ENCODE results near the gene FAM169A.
"Not testable (repeated sequence)": the region's sequence is repeated elsewhere in the genome, so short reads cannot be mapped to it uniquely, and the experiment has no call there.

Gene FAM169A

GRCh38 chr5:74892921-74893320 is 26.7 kb upstream of the FAM169A start:
- DNase-seq: no peak
- Histone ChIP-seq H3K9me3 (ENCODE audit: control insufficient read depth, low read length) (no peaks in the 10 kb centered on the region), H3K27me3 (replicated peaks; ENCODE audit: control insufficient read depth, insufficient read depth, low read length, poor library complexity, severe bottlenecking) (no peaks in the 10 kb centered on the region), H3K27ac (ENCODE audit: insufficient read depth, low read length, poor library complexity, severe bottlenecking) (no peak overlapping the region), H3K36me3 (ENCODE audit: control insufficient read depth, insufficient read depth, low read length) (no peaks in the 10 kb centered on the region), H3K4me1 (ENCODE audit: control insufficient read depth, insufficient read depth, low read length, poor library complexity, severe bottlenecking) (no peaks in the 10 kb centered on the region), H3K4me3 (ENCODE audit: insufficient read depth, low read depth, low read length, poor library complexity, severe bottlenecking) (no peak overlapping the region)

- Histone ChIP-seq H3K27ac (ENCODE audit: insufficient read depth, low read length, poor library complexity, severe bottlenecking) (no peak overlapping the region), H3K9me3 (ENCODE audit: control insufficient read depth, low read length) (no peaks in the 10 kb centered on the region), H3K4me1 (ENCODE audit: control insufficient read depth, insufficient read depth, low read length, poor library complexity, severe bottlenecking) (no peaks in the 10 kb centered on the region), H3K36me3 (ENCODE audit: control insufficient read depth, insufficient read depth, low read length) (no peaks in the 10 kb centered on the region), H3K4me3 (ENCODE audit: insufficient read depth, low read depth, low read length, poor library complexity, severe bottlenecking) (no peak overlapping the region), H3K27me3 (replicated peaks; ENCODE audit: control insufficient read depth, insufficient read depth, low read length, poor library complexity, severe bottlenecking) (no peaks in the 10 kb centered on the region)
- DNase-seq: no peak
Measured at GRCh38 chr5:74889523-74890105, 23.4 kb upstream of the FAM169A start.

- Histone ChIP-seq H3K4me1 (ENCODE audit: control insufficient read depth, insufficient read depth, low read length, poor library complexity, severe bottlenecking) (no peaks in the 10 kb centered on the region), H3K4me3 (ENCODE audit: insufficient read depth, low read depth, low read length, poor library complexity, severe bottlenecking) (no peak overlapping the region), H3K36me3 (ENCODE audit: control insufficient read depth, insufficient read depth, low read length) (no peaks in the 10 kb centered on the region), H3K9me3 (ENCODE audit: control insufficient read depth, low read length) (no peaks in the 10 kb centered on the region), H3K27me3 (replicated peaks; ENCODE audit: control insufficient read depth, insufficient read depth, low read length, poor library complexity, severe bottlenecking) (no peaks in the 10 kb centered on the region), H3K27ac (ENCODE audit: insufficient read depth, low read length, poor library complexity, severe bottlenecking) (no peak overlapping the region)
- no peak for DNase-seq
Measured at GRCh38 chr5:74888117-74888516, 21.9 kb upstream of the FAM169A start.

- Histone ChIP-seq H3K36me3 (ENCODE audit: control insufficient read depth, insufficient read depth, low read length) (no peaks in the 10 kb centered on the region), H3K4me3 (ENCODE audit: insufficient read depth, low read depth, low read length, poor library complexity, severe bottlenecking) (no peak overlapping the region), H3K27ac (ENCODE audit: insufficient read depth, low read length, poor library complexity, severe bottlenecking) (no peak overlapping the region), H3K9me3 (ENCODE audit: control insufficient read depth, low read length) (no peaks in the 10 kb centered on the region), H3K4me1 (ENCODE audit: control insufficient read depth, insufficient read depth, low read length, poor library complexity, severe bottlenecking) (no peaks in the 10 kb centered on the region), H3K27me3 (replicated peaks; ENCODE audit: control insufficient read depth, insufficient read depth, low read length, poor library complexity, severe bottlenecking) (no peaks in the 10 kb centered on the region)
- no peak for DNase-seq
Measured at GRCh38 chr5:74885170-74885569, 19.0 kb upstream of the FAM169A start.

GRCh38 chr5:74882379-74883134 is 16.4 kb upstream of the FAM169A start:
- not testable (repeated sequence) for H3K27ac ChIP-seq (ENCODE audit: insufficient read depth, low read length, poor library complexity, severe bottlenecking); H3K4me3 ChIP-seq (ENCODE audit: insufficient read depth, low read depth, low read length, poor library complexity, severe bottlenecking); H3K27me3 ChIP-seq (replicated peaks; ENCODE audit: control insufficient read depth, insufficient read depth, low read length, poor library complexity, severe bottlenecking); DNase-seq; H3K4me1 ChIP-seq (ENCODE audit: control insufficient read depth, insufficient read depth, low read length, poor library complexity, severe bottlenecking); H3K9me3 ChIP-seq (ENCODE audit: control insufficient read depth, low read length); H3K36me3 ChIP-seq (ENCODE audit: control insufficient read depth, insufficient read depth, low read length)

- Histone ChIP-seq H3K27ac (ENCODE audit: insufficient read depth, low read length, poor library complexity, severe bottlenecking) (no peak overlapping the region), H3K27me3 (replicated peaks; ENCODE audit: control insufficient read depth, insufficient read depth, low read length, poor library complexity, severe bottlenecking) (no peaks in the 10 kb centered on the region), H3K9me3 (ENCODE audit: control insufficient read depth, low read length) (no peaks in the 10 kb centered on the region), H3K4me3 (ENCODE audit: insufficient read depth, low read depth, low read length, poor library complexity, severe bottlenecking) (no peak overlapping the region), H3K4me1 (ENCODE audit: control insufficient read depth, insufficient read depth, low read length, poor library complexity, severe bottlenecking) (no peaks in the 10 kb centered on the region), H3K36me3 (ENCODE audit: control insufficient read depth, insufficient read depth, low read length) (no peaks in the 10 kb centered on the region)
- no peak for DNase-seq
Measured at GRCh38 chr5:74877624-74878304, 11.6 kb upstream of the FAM169A start.

- no peaks in the 10 kb centered on the region for H3K36me3 ChIP-seq (ENCODE audit: control insufficient read depth, insufficient read depth, low read length)
- H3K27me3 ChIP-seq (replicated peaks; ENCODE audit: control insufficient read depth, insufficient read depth, low read length, poor library complexity, severe bottlenecking): no peaks in the 10 kb centered on the region
- no peak for DNase-seq
- H3K4me3 ChIP-seq (ENCODE audit: insufficient read depth, low read depth, low read length, poor library complexity, severe bottlenecking): no peak overlapping the region
- no peaks in the 10 kb centered on the region for H3K4me1 ChIP-seq (ENCODE audit: control insufficient read depth, insufficient read depth, low read length, poor library complexity, severe bottlenecking)
- no peaks in the 10 kb centered on the region for H3K9me3 ChIP-seq (ENCODE audit: control insufficient read depth, low read length)
- H3K27ac ChIP-seq (ENCODE audit: insufficient read depth, low read length, poor library complexity, severe bottlenecking): no peak overlapping the region
Measured at GRCh38 chr5:74875994-74876791, 10.0 kb upstream of the FAM169A start.

- H3K9me3 ChIP-seq (ENCODE audit: control insufficient read depth, low read length): no peaks in the 10 kb centered on the region
- no peaks in the 10 kb centered on the region for H3K4me1 ChIP-seq (ENCODE audit: control insufficient read depth, insufficient read depth, low read length, poor library complexity, severe bottlenecking)
- no peak overlapping the region for H3K27ac ChIP-seq (ENCODE audit: insufficient read depth, low read length, poor library complexity, severe bottlenecking)
- DNase-seq: no peak
- no peaks in the 10 kb centered on the region for H3K27me3 ChIP-seq (replicated peaks; ENCODE audit: control insufficient read depth, insufficient read depth, low read length, poor library complexity, severe bottlenecking)
- no peaks in the 10 kb centered on the region for H3K36me3 ChIP-seq (ENCODE audit: control insufficient read depth, insufficient read depth, low read length)
- no peak overlapping the region for H3K4me3 ChIP-seq (ENCODE audit: insufficient read depth, low read depth, low read length, poor library complexity, severe bottlenecking)
Measured at GRCh38 chr5:74873525-74874249, 7.5 kb upstream of the FAM169A start.

GRCh38 chr5:74870299-74871067 is 4.3 kb upstream of the FAM169A start:
- Histone ChIP-seq H3K9me3 (ENCODE audit: control insufficient read depth, low read length) (no peaks in the 10 kb centered on the region), H3K4me1 (ENCODE audit: control insufficient read depth, insufficient read depth, low read length, poor library complexity, severe bottlenecking) (peaks cover 6% of the 10 kb centered on the region), H3K4me3 (ENCODE audit: insufficient read depth, low read depth, low read length, poor library complexity, severe bottlenecking) (no peak overlapping the region), H3K36me3 (ENCODE audit: control insufficient read depth, insufficient read depth, low read length) (no peaks in the 10 kb centered on the region), H3K27me3 (replicated peaks; ENCODE audit: control insufficient read depth, insufficient read depth, low read length, poor library complexity, severe bottlenecking) (no peaks in the 10 kb centered on the region), H3K27ac (ENCODE audit: insufficient read depth, low read length, poor library complexity, severe bottlenecking) (no peak overlapping the region)
- DNase-seq: no peak

Data from effector memory CD4-positive, alpha-beta T cell (primary cell).